Caco-2 (cell line): ENCODE results near the gene APP. TPM values are rescaled to one million over a fixed set of nuclear protein-coding genes. Genes with fewer than 3 reads are reported as not detected.

Source experiments
- BruUV-seq: library from RNA; stranded (reverse); fragments of 400-500 nt; replicated peaks from 2 replicates; lab custom pipeline; 2021; lab: Mats Ljungman, UMichigan
- CTCF ChIA-PET: fragments of 300-600 bp; sonication (Branson Sonifier 250); formaldehyde crosslinking; loops from one replicate; lab custom pipeline; 2022; ENCODE audit warnings: antibody characterized with exemption; lab: Charles Lee
- POLR2A ChIA-PET: fragments of 300-600 bp; sonication (Branson Sonifier 250); formaldehyde crosslinking; loops from one replicate; lab custom pipeline; 2022; ENCODE audit warnings: antibody characterized with exemption; lab: Charles Lee
- DNase-seq, 2 experiments: peaks; one replicate each; pipeline versions ENCODE4 v3.0.0 to v3.0.0-alpha.2; 2020 to 2022
- H3K27me3 ChIP-seq: replicated peaks from 2 replicates; pipeline ENCODE4 v1.6.0; 2011; ENCODE audit warnings: low read length; ENCODE audit not compliant: control insufficient read depth, insufficient read depth
- H3K36me3 ChIP-seq: 2 replicates; pipeline ENCODE4 v1.5.1; 2011; ENCODE audit warnings: low read length; ENCODE audit not compliant: control insufficient read depth, insufficient read depth
- H3K4me1 ChIP-seq: fragments of 250-450 bp; sonication (Bioruptor Pico); 2 replicates; pipeline ENCODE4 v1.5.1; 2020; ENCODE audit warnings: mild to moderate bottlenecking
- H3K4me3 ChIP-seq: 2 replicates; pipeline ENCODE4 v1.5.1; 2011; ENCODE audit warnings: low read depth, mild to moderate bottlenecking, control low read depth, low read length
- H3K9me3 ChIP-seq: fragments of 250-450 bp; sonication (Bioruptor Pico); 2 replicates; pipeline ENCODE4 v1.5.1; 2020; ENCODE audit warnings: mild to moderate bottlenecking, moderate library complexity
- H3K27ac Mint-ChIP-seq: one replicate; pipeline ENCODE4 v1.8.0; 2022; ENCODE audit warnings: mixed read lengths; ENCODE audit not compliant: unreplicated experiment
- H3K27me3 Mint-ChIP-seq: one replicate; pipeline ENCODE4 v1.8.0; 2022; ENCODE audit warnings: mixed read lengths; ENCODE audit not compliant: insufficient read depth, unreplicated experiment
- H3K36me3 Mint-ChIP-seq: one replicate; pipeline ENCODE4 v1.8.0; 2022; ENCODE audit warnings: mild to moderate bottlenecking, mixed read lengths; ENCODE audit not compliant: insufficient read depth, unreplicated experiment
- H3K4me1 Mint-ChIP-seq: one replicate; pipeline ENCODE4 v1.8.0; 2022; ENCODE audit warnings: low read depth, mixed read lengths; ENCODE audit not compliant: unreplicated experiment
- H3K4me3 Mint-ChIP-seq: one replicate; pipeline ENCODE4 v1.8.0; 2022; ENCODE audit warnings: mild to moderate bottlenecking, moderate library complexity, mixed read lengths; ENCODE audit not compliant: unreplicated experiment
- H3K9me3 Mint-ChIP-seq: one replicate; pipeline ENCODE4 v1.8.0; 2022; ENCODE audit warnings: mixed read lengths; ENCODE audit not compliant: unreplicated experiment
- CTCF ChIP-seq, 2 experiments: fragments of 200-600 bp in 1 of 2; IDR thresholded peaks; 1 replicate in 1 of 2; 2 replicates in 1 of 2; pipeline versions ENCODE4 v1.5.1 to v1.8.0; 2011 to 2022; ENCODE audit warnings: antibody characterized with exemption in 1 of 2, control low read depth in 1 of 2, inconsistent platforms in 1 of 2, low read depth in 1 of 2, low read length in 1 of 2, mild to moderate bottlenecking in 1 of 2, moderate library complexity in 1 of 2; ENCODE audit not compliant: insufficient read depth in 1 of 2, severe bottlenecking in 1 of 2, unreplicated experiment in 1 of 2
- intact Hi-C: fragments of 100-400 bp; cut with micrococcal nuclease; formaldehyde crosslinking; loops from one replicate; pipeline ENCODE4 v1.10.0; 2022; ENCODE audit not compliant: unreplicated experiment
- total RNA-seq: library from RNA; stranded (reverse); gene quantifications from 2 replicates; pipeline ENCODE4 v1.2.3, GENCODE V29; 2022

APP gene
- total RNA-seq, 1 experiment from 2014 or later: 331 TPM

GRCh38 chr21:26165331-26165730 is 5.2 kb downstream of the APP start:
- BruUV-seq: no TSS peak
- no peak overlapping the region for H3K27ac Mint-ChIP-seq
- no peaks in the 10 kb centered on the region for H3K36me3 ChIP-seq
- peaks cover 25% of the 10 kb centered on the region for H3K4me1 ChIP-seq
- intact Hi-C loops: loop anchor here (10.0 kb wide), 1 partner anchor 431 kb away; the partner anchor contains the start of genes ATP5PF and GABPA
- ChIA-PET CTCF (no interaction called here), POLR2A (no interaction called here)
- TF ChIP-seq CTCF (IDR thresholded peaks at IDR 0.05; ENCODE audit: insufficient read depth in 1 of 2, low read depth in 1 of 2, low read length in 1 of 2, severe bottlenecking in 1 of 2, unreplicated experiment in 1 of 2): no peak
- H3K36me3 Mint-ChIP-seq: peaks cover 25% of the 10 kb centered on the region
- no peak for DNase-seq
- no peak overlapping the region for H3K4me3 Mint-ChIP-seq
- no peaks in the 10 kb centered on the region for H3K27me3 ChIP-seq
- H3K4me1 Mint-ChIP-seq: peaks cover 8% of the 10 kb centered on the region
- no peaks in the 10 kb centered on the region for H3K27me3 Mint-ChIP-seq
- H3K4me3 ChIP-seq: no peak overlapping the region
- no peaks in the 10 kb centered on the region for H3K9me3 Mint-ChIP-seq
- no peaks in the 10 kb centered on the region for H3K9me3 ChIP-seq

- peaks cover 19% of the 10 kb centered on the region for H3K36me3 Mint-ChIP-seq
- H3K27me3 Mint-ChIP-seq: no peaks in the 10 kb centered on the region
- H3K9me3 ChIP-seq: no peaks in the 10 kb centered on the region
- no peak for TF ChIP-seq CTCF (IDR thresholded peaks at IDR 0.05; ENCODE audit: insufficient read depth in 1 of 2, low read depth in 1 of 2, low read length in 1 of 2, severe bottlenecking in 1 of 2, unreplicated experiment in 1 of 2)
- DNase-seq: no peak
- no peaks in the 10 kb centered on the region for H3K9me3 Mint-ChIP-seq
- BruUV-seq: no TSS peak
- H3K27ac Mint-ChIP-seq: no peak overlapping the region
- H3K27me3 ChIP-seq: no peaks in the 10 kb centered on the region
- CTCF ChIA-PET: no interaction called here
- no peaks in the 10 kb centered on the region for H3K36me3 ChIP-seq
- no peak overlapping the region for H3K4me3 ChIP-seq
- no peak overlapping the region for H3K4me3 Mint-ChIP-seq
- peaks cover 8% of the 10 kb centered on the region for H3K4me1 Mint-ChIP-seq
- intact Hi-C loops: loop anchor here (10.0 kb wide), 1 partner anchor 430 kb away; the partner anchor contains the start of genes ATP5PF and GABPA
- POLR2A ChIA-PET: no interaction called here
- H3K4me1 ChIP-seq: peaks cover 29% of the 10 kb centered on the region
These were observed 6.3 kb downstream of the APP start for GRCh38 chr21:26164311-26164710.

GRCh38 chr21:26162081-26162480 is 8.5 kb downstream of the APP start:
- DNase-seq: no peak
- no peaks in the 10 kb centered on the region for H3K9me3 ChIP-seq
- H3K4me3 Mint-ChIP-seq: no peak overlapping the region
- H3K27ac Mint-ChIP-seq: no peak overlapping the region
- H3K36me3 ChIP-seq: no peaks in the 10 kb centered on the region
- ChIA-PET POLR2A (no interaction called here), CTCF (no interaction called here)
- TF ChIP-seq CTCF (IDR thresholded peaks at IDR 0.05; ENCODE audit: insufficient read depth in 1 of 2, low read depth in 1 of 2, low read length in 1 of 2, severe bottlenecking in 1 of 2, unreplicated experiment in 1 of 2): no peak
- no peaks in the 10 kb centered on the region for H3K27me3 ChIP-seq
- peaks cover 17% of the 10 kb centered on the region for H3K4me1 Mint-ChIP-seq
- no peak overlapping the region for H3K4me3 ChIP-seq
- BruUV-seq: no TSS peak
- H3K27me3 Mint-ChIP-seq: no peaks in the 10 kb centered on the region
- intact Hi-C loops: loop anchor here (10.0 kb wide), 1 partner anchor 427 kb away; the partner anchor contains the start of genes ATP5PF and GABPA
- H3K4me1 ChIP-seq: peaks cover 26% of the 10 kb centered on the region
- H3K36me3 Mint-ChIP-seq: peaks cover 13% of the 10 kb centered on the region
- H3K9me3 Mint-ChIP-seq: no peaks in the 10 kb centered on the region
